Measurements from ENCODE around the gene EMC9. TPM values are rescaled to one million over a fixed set of nuclear protein-coding genes. Genes with fewer than 3 reads are reported as not detected.

Gene EMC9
- total RNA-seq, 1 experiment from 2014 or later: 42.0 TPM

DNA sequence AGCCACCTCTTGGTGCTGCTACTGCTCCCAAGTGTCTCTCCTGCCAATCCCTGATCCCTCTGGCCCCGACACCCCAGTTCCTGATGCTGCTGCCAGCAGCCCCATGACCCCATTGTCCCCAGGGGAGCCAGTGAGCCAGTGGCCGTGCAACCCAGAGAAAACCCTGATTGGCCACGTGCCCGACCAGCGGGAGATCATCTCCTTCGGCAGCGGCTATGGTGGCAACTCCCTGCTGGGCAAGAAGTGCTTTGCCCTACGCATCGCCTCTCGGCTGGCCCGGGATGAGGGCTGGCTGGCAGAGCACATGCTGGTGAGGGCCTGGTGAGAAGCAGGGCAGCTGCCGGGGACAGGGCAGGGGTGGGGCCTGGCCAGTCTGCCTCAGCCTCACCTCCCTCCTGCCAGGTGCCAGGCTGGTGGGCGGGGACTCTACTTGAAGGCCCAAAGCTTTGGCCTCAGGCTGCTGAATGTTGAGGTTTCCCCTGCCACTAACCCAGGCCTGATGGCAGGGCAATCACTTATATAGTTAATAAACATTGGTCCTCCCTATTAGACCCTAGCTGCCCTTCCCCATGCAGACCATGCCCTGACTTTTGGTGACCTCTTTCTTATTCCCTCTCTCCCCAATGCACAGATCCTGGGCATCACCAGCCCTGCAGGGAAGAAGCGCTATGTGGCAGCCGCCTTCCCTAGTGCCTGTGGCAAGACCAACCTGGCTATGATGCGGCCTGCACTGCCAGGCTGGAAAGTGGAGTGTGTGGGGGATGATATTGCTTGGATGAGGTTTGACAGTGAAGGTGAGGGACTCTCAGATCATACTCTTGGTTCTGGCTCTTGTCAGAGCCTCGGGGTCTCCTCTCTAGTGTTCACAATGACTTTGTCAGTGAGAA, 42.2 kb downstream of the EMC9 start:
- Histone ChIP-seq H3K4me1 (ENCODE audit: control insufficient read depth in 1 of 2, insufficient read depth in 2 of 2, low read length in 2 of 2) (peaks cover 6 to 11% of the 10 kb centered on the region in 2 experiments; a peak in 3 of 4 replicates), H2AFZ (ENCODE audit: low read depth, low read length, poor library complexity, severe bottlenecking) (no peak overlapping the region), H3K79me2 (ENCODE audit: insufficient read depth, low read length) (peaks cover 7% of the 10 kb centered on the region; the same call in 1 of the 2 replicates), H3K9me2 (ENCODE audit: insufficient read depth) (no peaks in the 10 kb centered on the region), H4K20me1 (ENCODE audit: insufficient read depth) (no peaks in the 10 kb centered on the region), H3K27me3 (ENCODE audit: insufficient read depth, low read length) (no peaks in the 10 kb centered on the region), H3K36me3 (ENCODE audit: control insufficient read depth in 1 of 2, insufficient read depth in 2 of 2, low read length in 2 of 2) (no peaks in the 10 kb centered on the region), H3K9ac (ENCODE audit: low read length) (no peak overlapping the region), H3K9me3 (ENCODE audit: control insufficient read depth in 1 of 2, insufficient read depth in 1 of 2, low read depth in 1 of 2, low read length in 2 of 2) (no peaks in the 10 kb centered on the region), H3K4me2 (ENCODE audit: low read length) (no peak overlapping the region), H3K4me3 (replicated peaks in 1 of 2; ENCODE audit: low read depth in 1 of 2, low read length in 2 of 2) (no peak overlapping the region), H3K27ac (ENCODE audit: low read depth, low read length) (no peak overlapping the region)
- ChIA-PET RAD21 (ENCODE audit: low non-redundant PET in 1 of 2, low total read pairs in 2 of 2, uncharacterized antibody in 2 of 2, unreplicated experiment in 2 of 2) (no interaction called here), POLR2A (no interaction called here), CTCF (no interaction called here)
- TF ChIP-seq, protein P1, sequence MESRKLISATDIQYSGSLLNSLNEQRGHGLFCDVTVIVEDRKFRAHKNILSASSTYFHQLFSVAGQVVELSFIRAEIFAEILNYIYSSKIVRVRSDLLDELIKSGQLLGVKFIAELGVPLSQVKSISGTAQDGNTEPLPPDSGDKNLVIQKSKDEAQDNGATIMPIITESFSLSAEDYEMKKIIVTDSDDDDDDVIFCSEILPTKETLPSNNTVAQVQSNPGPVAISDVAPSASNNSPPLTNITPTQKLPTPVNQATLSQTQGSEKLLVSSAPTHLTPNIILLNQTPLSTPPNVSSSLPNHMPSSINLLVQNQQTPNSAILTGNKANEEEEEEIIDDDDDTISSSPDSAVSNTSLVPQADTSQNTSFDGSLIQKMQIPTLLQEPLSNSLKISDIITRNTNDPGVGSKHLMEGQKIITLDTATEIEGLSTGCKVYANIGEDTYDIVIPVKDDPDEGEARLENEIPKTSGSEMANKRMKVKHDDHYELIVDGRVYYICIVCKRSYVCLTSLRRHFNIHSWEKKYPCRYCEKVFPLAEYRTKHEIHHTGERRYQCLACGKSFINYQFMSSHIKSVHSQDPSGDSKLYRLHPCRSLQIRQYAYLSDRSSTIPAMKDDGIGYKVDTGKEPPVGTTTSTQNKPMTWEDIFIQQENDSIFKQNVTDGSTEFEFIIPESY (IDR thresholded peaks at IDR 0.05; ENCODE audit: extremely low read depth, insufficient replicate concordance, low read length): no peak
- TF ChIP-seq SRF (IDR thresholded peaks at IDR 0.05; ENCODE audit: low read depth) (no peak), POLR2AphosphoS5 (IDR thresholded peaks at IDR 0.05; ENCODE audit: low read depth, low read length) (no peak; the same call in 1 of the 2 replicates), CEBPB (IDR thresholded peaks at IDR 0.05; ENCODE audit: low read depth) (no peak), EZH2 (IDR thresholded peaks at IDR 0.05) (no peak)
- BruUV-seq (replicated peaks): no TSS peak
- intact Hi-C loops (cut with micrococcal nuclease): loop anchor here (10.0 kb wide), 1 partner anchor 114 kb away; the partner anchor contains the start of gene DHRS4L2
- no peak for DNase-seq (ENCODE audit: low read depth, low spot score)
- ATAC-seq: no peak
